NCI-H345 treated with DMSO at 0.1 percent for 48 hours (cell line): ENCODE measurements around the gene EPB41L5.
"Not testable (repeated sequence)": the region's sequence is repeated elsewhere in the genome, so short reads cannot be mapped to it uniquely, and the experiment has no call there.

Experiments
- DNase-seq: peaks from one replicate; lab custom pipeline; 2025; ENCODE audit not compliant: unreplicated experiment; lab: John Stamatoyannopoulos, UW

EPB41L5 gene

GRCh38 chr2:120012771-120013596 lies at the start of gene EPB41L5:
TSS of gene EPB41L5 (plus strand) at chr2:120013077. CDS start at chr2:120019085, 6,008 bp downstream.
- DNase-seq: peak; percentile 89

DNA sequence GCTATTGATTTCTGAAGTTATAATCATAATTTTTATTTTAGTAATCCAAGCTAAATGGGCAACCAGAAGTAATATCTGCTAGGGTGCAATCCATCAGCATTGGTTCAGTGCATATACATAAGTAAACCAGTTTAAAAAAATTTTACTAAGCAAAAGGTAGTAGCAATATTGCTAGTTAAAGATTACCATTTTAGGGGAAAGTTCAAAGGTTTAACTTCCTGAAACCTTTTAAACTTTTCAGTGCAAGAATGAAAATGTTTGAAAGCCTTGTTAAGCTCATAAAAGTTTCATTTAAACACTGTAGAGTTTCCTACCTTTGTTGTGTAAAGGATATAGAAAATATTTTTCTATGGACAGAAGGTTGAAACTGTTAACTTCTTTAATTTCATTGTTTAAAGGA lies 31.0 kb upstream of the EPB41L5 start:
- no peak for DNase-seq

DNA sequence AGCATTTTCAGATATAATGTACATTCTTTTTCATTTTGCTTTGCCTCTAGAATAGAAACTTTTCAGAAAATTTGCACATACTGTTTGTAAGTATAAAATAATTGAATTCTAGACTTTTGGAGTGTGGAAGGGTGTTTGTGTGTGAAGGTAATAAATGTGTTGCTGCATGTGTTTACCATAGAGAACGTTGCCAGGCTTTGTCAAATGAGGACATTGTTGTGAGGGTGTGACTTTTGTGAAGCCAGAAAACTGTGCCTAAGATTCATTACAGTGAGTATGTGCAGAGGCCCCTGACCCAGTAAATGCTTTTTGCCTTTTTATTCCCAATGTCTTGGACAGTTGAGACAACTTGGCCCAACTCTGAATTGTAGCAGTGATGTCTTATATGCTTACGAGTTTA lies 30.4 kb upstream of the EPB41L5 start:
- DNase-seq: no peak

DNA sequence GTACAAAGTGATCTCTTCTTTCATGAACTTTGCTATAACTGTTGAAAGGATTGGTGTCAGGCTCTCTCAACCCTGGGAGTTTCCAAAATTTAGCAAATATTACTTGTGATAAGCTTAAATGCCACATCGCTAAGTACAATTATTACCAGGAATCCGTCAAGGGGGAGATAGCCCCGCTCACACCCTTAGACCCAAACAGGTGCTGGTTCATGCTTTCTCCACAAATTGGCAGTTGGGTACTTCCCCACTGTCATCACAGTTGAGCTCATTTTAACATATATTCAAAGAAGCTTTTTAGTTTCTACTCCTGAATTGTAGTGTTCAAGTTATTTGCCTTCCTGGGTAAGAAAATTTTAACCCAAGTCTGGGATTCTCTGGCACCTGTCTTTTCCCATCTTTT lies 29.8 kb upstream of the EPB41L5 start:
- DNase-seq: no peak

DNA sequence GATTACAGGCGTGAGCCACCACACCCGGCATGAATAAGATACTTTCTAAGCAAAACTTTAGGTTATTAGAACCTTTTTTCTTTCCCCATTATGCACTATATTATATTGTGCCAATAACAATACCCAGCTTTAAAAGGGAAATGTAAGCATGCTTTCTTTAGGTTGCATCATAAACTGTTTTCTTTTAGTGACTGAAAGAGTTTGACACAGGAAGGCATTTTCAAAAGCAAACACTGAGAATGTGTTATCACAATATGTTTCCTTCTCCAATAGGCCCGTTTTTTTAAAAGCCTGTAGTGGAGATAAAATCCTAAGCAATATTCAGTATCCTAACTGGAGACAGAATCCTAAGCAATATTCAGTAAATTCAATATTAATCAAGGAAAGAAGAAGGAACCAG lies 16.7 kb upstream of the EPB41L5 start:
- no peak for DNase-seq

DNA sequence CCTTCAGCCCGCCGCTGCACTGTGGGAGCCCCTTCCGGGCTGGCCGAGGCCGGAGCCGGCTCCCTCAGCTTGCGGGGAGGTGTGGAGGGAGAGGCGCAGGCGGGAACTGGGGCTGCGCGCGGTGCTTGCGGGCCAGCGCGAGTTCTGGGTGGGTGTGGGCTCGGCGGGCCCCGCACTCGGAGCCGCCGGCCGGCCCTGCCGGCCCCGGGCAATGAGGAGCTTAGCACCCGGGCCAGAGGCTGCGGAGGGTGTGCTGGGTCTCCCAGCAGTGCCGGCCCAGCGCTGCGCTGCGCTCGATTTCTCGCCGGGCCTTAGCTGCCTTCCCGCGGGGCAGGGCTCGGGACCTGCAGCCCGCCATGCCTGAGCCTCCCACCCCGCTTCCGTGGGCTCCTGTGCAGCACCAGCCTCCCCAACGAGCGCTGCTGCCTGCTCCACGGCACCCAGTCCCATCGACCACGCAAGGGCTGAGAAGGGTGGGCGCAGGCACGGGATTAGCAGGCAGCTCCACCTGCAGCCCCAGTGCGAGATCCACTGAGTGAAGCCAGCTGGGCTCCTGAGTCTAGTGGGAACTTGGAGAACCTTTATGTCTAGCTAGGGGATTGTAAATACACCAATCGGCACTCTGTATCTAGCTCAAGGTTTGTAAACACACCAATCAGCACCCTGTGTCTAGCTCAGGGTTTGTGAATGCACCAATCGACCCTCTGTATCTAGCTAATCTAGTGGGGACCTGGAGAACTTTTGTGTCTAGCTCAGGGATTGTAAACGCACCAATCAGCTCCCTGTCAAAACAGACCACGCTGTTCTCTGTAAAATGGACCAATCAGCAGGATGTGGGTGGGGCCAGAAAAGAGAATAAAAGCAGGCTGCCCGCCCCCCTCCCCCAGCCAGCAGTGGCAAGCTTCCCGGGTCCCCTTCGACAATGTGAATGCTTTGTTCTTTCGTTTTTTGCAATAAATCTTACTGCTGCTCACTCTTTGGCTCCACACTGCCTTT lies 15.7 kb upstream of the EPB41L5 start:
- DNase-seq: not testable (repeated sequence)

- no peak for DNase-seq
Measured at GRCh38 chr2:120001471-120001870, 11.4 kb upstream of the EPB41L5 start.

DNA sequence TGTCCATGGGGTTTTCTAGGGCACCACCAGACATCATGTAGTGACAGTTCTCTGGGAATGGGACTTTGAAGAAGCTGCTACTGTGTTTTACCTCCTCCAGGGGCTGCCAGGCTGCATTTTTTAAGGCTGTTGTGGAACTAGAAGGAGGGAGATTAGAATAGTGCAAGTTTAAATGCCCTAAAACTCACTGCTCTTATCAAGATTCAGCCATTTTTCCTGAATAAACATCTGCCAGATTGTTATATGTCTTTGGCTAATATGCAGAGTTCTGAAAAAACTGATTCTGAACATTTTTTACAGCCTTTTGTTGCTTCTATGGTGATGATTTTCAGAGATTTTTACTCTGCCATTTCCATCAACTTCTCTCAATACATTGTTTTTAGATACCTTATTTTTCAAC lies 8.6 kb upstream of the EPB41L5 start:
- no peak for DNase-seq

DNA sequence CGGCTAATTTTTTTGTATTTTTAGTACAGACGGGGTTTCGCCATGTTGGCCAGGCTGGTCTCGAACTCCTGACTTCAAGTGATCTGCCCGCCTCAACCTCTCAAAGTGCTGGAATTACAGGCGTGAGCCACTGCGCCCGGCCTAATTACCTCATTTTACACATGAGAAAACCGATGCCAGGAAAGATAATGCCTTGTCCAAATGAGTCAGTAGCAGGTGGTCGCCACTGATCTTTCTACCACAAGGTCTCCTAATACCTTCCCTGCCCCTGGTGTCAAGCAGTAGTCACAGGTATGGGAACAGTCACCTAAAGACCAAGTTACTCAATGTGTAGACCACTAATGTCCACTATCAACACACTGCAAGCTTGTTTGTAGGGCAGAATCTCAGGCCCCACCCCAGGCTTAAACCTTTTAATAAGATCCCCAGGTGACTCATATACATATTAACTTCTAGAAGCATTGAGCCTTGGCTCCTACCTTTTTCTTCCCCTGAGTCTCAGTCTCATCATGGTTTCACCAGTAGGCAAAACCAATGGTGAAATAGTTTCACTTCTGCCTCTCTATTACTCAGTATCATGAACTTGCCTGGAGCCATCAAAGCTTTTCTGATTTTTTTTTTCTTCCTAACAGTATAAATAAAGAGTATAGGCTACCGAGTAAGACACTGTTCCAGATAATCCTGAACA lies 6.9 kb upstream of the EPB41L5 start:
- DNase-seq: no peak

- no peak for DNase-seq
Measured at GRCh38 chr2:120007851-120008250, 5.0 kb upstream of the EPB41L5 start.

DNA sequence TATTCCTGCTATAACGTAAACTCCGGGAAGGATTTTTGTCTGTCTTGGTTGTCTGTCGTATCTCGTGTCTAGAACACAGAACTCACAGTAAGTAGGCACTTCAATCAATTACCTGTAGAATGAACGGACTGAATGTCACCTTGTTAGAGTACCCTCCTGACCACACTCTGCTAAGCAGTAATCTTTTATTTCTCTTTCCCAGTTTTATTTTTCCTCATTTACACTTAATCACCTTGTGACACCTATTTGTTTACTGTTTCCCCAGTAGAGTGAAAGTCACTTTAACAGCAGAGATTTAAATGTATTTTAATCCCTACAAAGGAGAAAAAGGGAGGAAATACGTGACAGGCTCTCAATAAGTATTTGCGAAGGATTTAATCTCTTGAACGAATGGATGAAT lies 514 bp upstream of the EPB41L5 start:
- peak; percentile 37 for DNase-seq

GRCh38 chr2:120013597-120014223 lies 833 bp downstream of the EPB41L5 start:
- peak; percentile 38 for DNase-seq

- DNase-seq: no peak
Measured at GRCh38 chr2:120014226-120014980, 1.5 kb downstream of the EPB41L5 start.

GRCh38 chr2:120016800-120017199 lies 3.9 kb downstream of the EPB41L5 start:
- no peak for DNase-seq

DNA sequence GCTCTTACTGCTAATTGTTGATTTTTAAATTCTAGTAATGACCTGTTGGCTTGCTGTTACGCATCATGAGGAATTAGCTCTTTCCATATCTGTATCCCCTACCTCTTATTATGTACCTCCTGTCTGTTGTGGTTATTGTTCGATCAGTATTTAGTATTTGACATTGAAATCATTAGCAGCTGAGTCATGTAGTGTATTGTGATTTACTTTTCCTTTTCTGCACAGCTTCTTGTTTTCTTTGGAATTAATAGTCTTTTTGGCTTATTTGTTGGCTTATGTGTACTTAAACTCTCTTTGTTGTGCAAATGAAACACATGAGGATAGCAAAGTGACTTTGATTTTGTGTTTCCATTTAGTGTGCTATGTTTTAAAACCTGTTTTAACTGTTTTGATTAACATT lies 4.3 kb downstream of the EPB41L5 start:
- DNase-seq: no peak

DNA sequence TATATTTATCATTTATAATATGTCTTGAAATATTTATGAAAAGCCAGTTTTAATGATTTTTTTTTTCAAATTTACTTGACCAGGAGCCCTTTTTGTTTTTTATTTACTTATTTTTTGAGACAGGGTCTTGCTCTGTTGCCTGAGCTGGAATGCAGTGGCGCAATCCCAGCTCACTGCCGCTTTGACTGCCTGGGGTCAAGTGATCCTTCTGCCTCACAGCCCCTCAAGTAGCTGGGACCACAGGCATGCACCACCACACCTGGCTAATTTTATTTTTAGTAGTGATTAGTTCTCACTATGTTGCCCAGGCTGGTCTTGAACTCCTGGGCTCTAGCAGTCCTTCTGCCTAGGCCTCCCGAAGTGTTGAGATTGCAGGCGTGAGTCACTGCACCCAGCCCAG lies 5.7 kb downstream of the EPB41L5 start:
- DNase-seq: no peak

DNA sequence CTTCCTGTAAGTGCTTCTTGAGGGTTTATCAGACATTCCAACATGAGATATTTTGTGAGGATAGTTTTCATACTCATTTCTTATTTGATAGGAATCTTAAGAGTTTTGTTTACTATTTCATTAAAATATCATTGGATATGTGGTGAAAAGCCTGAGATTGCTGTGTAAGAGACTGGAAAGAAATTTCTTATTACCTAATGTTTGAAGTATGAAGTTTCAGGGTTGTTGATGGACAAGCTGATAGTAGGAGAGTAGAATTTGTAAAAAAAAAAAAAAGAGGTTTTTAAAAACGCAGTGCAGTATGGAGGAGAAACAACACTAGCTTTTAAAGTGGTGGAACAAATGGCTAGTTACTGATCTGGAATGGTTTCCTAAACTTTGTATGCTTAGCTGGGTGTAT lies 7.7 kb downstream of the EPB41L5 start:
- DNase-seq: no peak

GRCh38 chr2:120022505-120022904 lies 9.6 kb downstream of the EPB41L5 start:
- not testable (repeated sequence) for DNase-seq

DNA sequence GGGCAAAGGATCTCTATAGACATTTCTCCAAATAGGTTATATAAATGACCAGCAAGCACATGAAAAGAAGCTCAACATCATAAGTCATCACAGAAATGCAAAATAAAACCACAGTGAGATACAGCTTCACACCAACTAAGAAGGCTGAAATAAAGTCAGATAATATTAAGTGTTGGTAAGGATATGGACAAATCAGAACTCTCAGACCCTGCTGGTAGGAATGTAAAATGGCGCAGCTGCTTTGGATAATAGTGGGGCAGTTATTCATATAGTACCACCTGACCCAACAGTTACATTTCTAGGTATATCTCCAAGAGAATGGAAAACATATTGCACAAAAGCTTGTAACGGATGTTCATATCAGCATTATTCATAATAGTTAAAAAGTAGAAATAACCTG lies 14.0 kb downstream of the EPB41L5 start:
- DNase-seq: no peak

- no peak for DNase-seq
Measured at GRCh38 chr2:120028795-120029194, 15.9 kb downstream of the EPB41L5 start.
